ENCODE results near the gene RAB8B.

- TF ChIP-seq, protein P1, sequence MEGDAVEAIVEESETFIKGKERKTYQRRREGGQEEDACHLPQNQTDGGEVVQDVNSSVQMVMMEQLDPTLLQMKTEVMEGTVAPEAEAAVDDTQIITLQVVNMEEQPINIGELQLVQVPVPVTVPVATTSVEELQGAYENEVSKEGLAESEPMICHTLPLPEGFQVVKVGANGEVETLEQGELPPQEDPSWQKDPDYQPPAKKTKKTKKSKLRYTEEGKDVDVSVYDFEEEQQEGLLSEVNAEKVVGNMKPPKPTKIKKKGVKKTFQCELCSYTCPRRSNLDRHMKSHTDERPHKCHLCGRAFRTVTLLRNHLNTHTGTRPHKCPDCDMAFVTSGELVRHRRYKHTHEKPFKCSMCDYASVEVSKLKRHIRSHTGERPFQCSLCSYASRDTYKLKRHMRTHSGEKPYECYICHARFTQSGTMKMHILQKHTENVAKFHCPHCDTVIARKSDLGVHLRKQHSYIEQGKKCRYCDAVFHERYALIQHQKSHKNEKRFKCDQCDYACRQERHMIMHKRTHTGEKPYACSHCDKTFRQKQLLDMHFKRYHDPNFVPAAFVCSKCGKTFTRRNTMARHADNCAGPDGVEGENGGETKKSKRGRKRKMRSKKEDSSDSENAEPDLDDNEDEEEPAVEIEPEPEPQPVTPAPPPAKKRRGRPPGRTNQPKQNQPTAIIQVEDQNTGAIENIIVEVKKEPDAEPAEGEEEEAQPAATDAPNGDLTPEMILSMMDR (IDR thresholded peaks at IDR 0.05 in 4 of 5, conservative IDR thresholded peaks at IDR 0.05 in 1 of 5): no peak
- no peak for TF ChIP-seq POLR2A (IDR thresholded peaks at IDR 0.05)
Observed at GRCh38 chr15:63246691-63247469, 57.5 kb downstream of the RAB8B start.
